Bronchial epithelial cell (primary cell): ENCODE measurements around the gene PRKCB. TPM values are rescaled to one million over a fixed set of nuclear protein-coding genes. Genes with fewer than 3 reads are reported as not detected.

ENCODE experiments used
- DNase-seq: peaks from one replicate; pipeline ENCODE4 v3.0.0-alpha.2; 2010; ENCODE audit warnings: low read depth
- FAIRE-seq: peaks from 2 replicates; lab custom pipeline; 2011; peaks lifted over from hg19 to GRCh38; lab: Jason Lieb, UNC
- H3K27me3 ChIP-seq: 2 replicates; pipeline ENCODE4 v1.5.1; 2011; ENCODE audit warnings: low read length; ENCODE audit not compliant: control insufficient read depth, insufficient read depth
- H3K36me3 ChIP-seq: 2 replicates; pipeline ENCODE4 v1.5.1; 2011; ENCODE audit warnings: low read length; ENCODE audit not compliant: control insufficient read depth, insufficient read depth
- H3K4me3 ChIP-seq: 2 replicates; pipeline ENCODE4 v1.5.1; 2011; ENCODE audit warnings: mild to moderate bottlenecking, low read depth, low read length, control low read depth
- CTCF ChIP-seq: IDR thresholded peaks from 2 replicates; pipeline ENCODE4 v1.5.1; 2011; ENCODE audit warnings: mild to moderate bottlenecking, moderate library complexity, low read length, control low read depth, inconsistent platforms; ENCODE audit not compliant: insufficient read depth, severe bottlenecking
- total RNA-seq: library from RNA; depleted of rRNA; stranded (reverse); fragments of >200 nt; gene quantifications from 2 replicates; pipeline ENCODE4 v1.2.1, GENCODE V29; 2014

The PRKCB gene
- total RNA-seq, 1 donor from 2014 or later = not detected

- TF ChIP-seq CTCF = no peak
- no peak for DNase-seq
- Histone ChIP-seq H3K36me3 (no peaks in the 10 kb centered on the region), H3K4me3 (no peak overlapping the region), H3K27me3 (no peaks in the 10 kb centered on the region)
- FAIRE-seq = no peak
Observed at GRCh38 chr16:23948949-23949411, 113.2 kb downstream of the PRKCB start.

- DNase-seq (no peak), FAIRE-seq (no peak)
- Histone ChIP-seq H3K36me3 (no peaks in the 10 kb centered on the region), H3K4me3 (no peak overlapping the region), H3K27me3 (no peaks in the 10 kb centered on the region)
- no peak for TF ChIP-seq CTCF
Observed at GRCh38 chr16:23949630-23950290, 114.0 kb downstream of the PRKCB start.

GRCh38 chr16:23950291-23950894, 114.6 kb downstream of the PRKCB start:
- Histone ChIP-seq H3K36me3 (no peaks in the 10 kb centered on the region), H3K4me3 (no peak overlapping the region), H3K27me3 (no peaks in the 10 kb centered on the region)
- no peak for FAIRE-seq
- no peak for DNase-seq
- no peak for TF ChIP-seq CTCF

GRCh38 chr16:23950898-23951297, 115.1 kb downstream of the PRKCB start:
- H3K4me3 ChIP-seq = no peak overlapping the region
- no peak for DNase-seq
- TF ChIP-seq CTCF = no peak
- H3K36me3 ChIP-seq = no peaks in the 10 kb centered on the region
- H3K27me3 ChIP-seq = no peaks in the 10 kb centered on the region
- FAIRE-seq = no peak

- FAIRE-seq = no peak
Observed at GRCh38 chr16:23952128-23952970, 116.6 kb downstream of the PRKCB start.

More at GRCh38 chr16:23952128-23952970, 116.6 kb downstream of the PRKCB start:
- Histone ChIP-seq H3K4me3 (no peak overlapping the region), H3K27me3 (no peaks in the 10 kb centered on the region), H3K36me3 (no peaks in the 10 kb centered on the region)
- no peak for TF ChIP-seq CTCF
- DNase-seq = no peak
